GM23338 (cell line): ENCODE measurements around the gene DSG4. TPM values are rescaled to one million over a fixed set of nuclear protein-coding genes. Genes with fewer than 3 reads are reported as not detected.

ENCODE experiments used
- ATAC-seq: fragments of 200-7000 bp; cut with Tn5 transposase; 3 replicates; pipeline ENCODE4 v1.9.1; 2020
- DNase-seq: peaks from one replicate; pipeline ENCODE4 v3.0.0-alpha.2; 2015; ENCODE audit warnings: low spot score
- H2AFZ ChIP-seq: fragments of 200-600 bp; sonication (generic); 2 replicates; pipeline ENCODE4 v1.8.0; 2016; ENCODE audit warnings: antibody characterized with exemption, mild to moderate bottlenecking, moderate library complexity
- H3F3A ChIP-seq: fragments of 200-600 bp; sonication (generic); replicated peaks from 2 replicates; pipeline ENCODE4 v1.8.0; 2017; ENCODE audit warnings: antibody characterized with exemption, mixed run types, low read depth
- H3K27ac ChIP-seq: fragments of 200-600 bp; sonication (generic); 2 replicates; pipeline ENCODE4 v1.6.1; 2016; ENCODE audit warnings: low read depth
- H3K27me3 ChIP-seq: fragments of 200-600 bp; sonication (generic); 2 replicates; pipeline ENCODE4 v1.8.0; 2016; ENCODE audit warnings: mild to moderate bottlenecking, mixed run types, moderate library complexity; ENCODE audit not compliant: insufficient read depth
- H3K36me3 ChIP-seq: fragments of 200-600 bp; sonication (generic); 2 replicates; pipeline ENCODE4 v1.8.0; 2016; ENCODE audit warnings: mild to moderate bottlenecking; ENCODE audit not compliant: insufficient read depth
- H3K4me1 ChIP-seq: fragments of 200-600 bp; sonication (generic); 2 replicates; pipeline ENCODE4 v1.8.0; 2016; ENCODE audit warnings: mild to moderate bottlenecking, moderate library complexity; ENCODE audit not compliant: insufficient read depth
- H3K4me2 ChIP-seq: fragments of 200-600 bp; sonication (generic); 2 replicates; pipeline ENCODE4 v1.7.1; 2017; ENCODE audit warnings: mixed run types
- H3K4me3 ChIP-seq: fragments of 200-600 bp; sonication (generic); 2 replicates; pipeline ENCODE4 v1.6.1; 2016; ENCODE audit warnings: mixed run types
- H3K79me2 ChIP-seq: fragments of 200-600 bp; sonication (generic); replicated peaks from 2 replicates; pipeline ENCODE4 v1.8.0; 2017; ENCODE audit warnings: mild to moderate bottlenecking; ENCODE audit not compliant: insufficient read depth
- H3K9me2 ChIP-seq: fragments of 200-600 bp; sonication (generic); 2 replicates; pipeline ENCODE4 v1.8.0; 2017; ENCODE audit not compliant: insufficient read depth
- H4K20me1 ChIP-seq: fragments of 200-600 bp; sonication (generic); replicated peaks from 2 replicates; pipeline ENCODE4 v1.8.0; 2017; ENCODE audit warnings: mild to moderate bottlenecking; ENCODE audit not compliant: insufficient read depth
- H3K27ac Mint-ChIP-seq: 2 replicates; pipeline ENCODE4 v1.8.0; 2020; ENCODE audit warnings: inconsistent platforms, mild to moderate bottlenecking, moderate library complexity, mixed read lengths
- H3K27me3 Mint-ChIP-seq: 3 replicates; pipeline ENCODE4 v1.8.0; 2022; ENCODE audit warnings: low read depth, mild to moderate bottlenecking, moderate library complexity, mixed read lengths, inconsistent platforms; ENCODE audit not compliant: insufficient read depth, poor library complexity
- H3K36me3 Mint-ChIP-seq: 3 replicates; pipeline ENCODE4 v1.8.0; 2021; ENCODE audit warnings: low read depth, mild to moderate bottlenecking, inconsistent platforms, moderate library complexity, mixed read lengths
- H3K4me1 Mint-ChIP-seq: 3 replicates; pipeline ENCODE4 v1.8.0; 2020; ENCODE audit warnings: mild to moderate bottlenecking, inconsistent platforms, mixed read lengths
- H3K4me3 Mint-ChIP-seq: 3 replicates; pipeline ENCODE4 v1.8.0; 2021; ENCODE audit warnings: moderate library complexity, mild to moderate bottlenecking, inconsistent platforms, mixed read lengths
- H3K9me3 Mint-ChIP-seq: 3 replicates; pipeline ENCODE4 v1.8.0; 2020; ENCODE audit warnings: moderate library complexity, mild to moderate bottlenecking, inconsistent platforms, mixed read lengths
- CREB1 ChIP-seq: fragments of 250-450 bp; sonication (Bioruptor Pico); IDR thresholded peaks from 2 replicates; pipeline ENCODE4 v1.5.0; 2020; ENCODE audit warnings: low read depth, mild to moderate bottlenecking, moderate library complexity
- ETS1 ChIP-seq: IDR thresholded peaks from 2 replicates; pipeline ENCODE4 v1.6.1; 2016; ENCODE audit warnings: antibody characterized with exemption
- EZH2 ChIP-seq: fragments of 200-600 bp; sonication (generic); IDR thresholded peaks from one replicate; pipeline ENCODE4 v1.8.0; 2017; ENCODE audit warnings: antibody characterized with exemption, mild to moderate bottlenecking, low read depth; ENCODE audit not compliant: unreplicated experiment
- EZH2phosphoT487 ChIP-seq: fragments of 200-600 bp; sonication (generic); IDR thresholded peaks from one replicate; pipeline ENCODE4 v1.8.1; 2018; ENCODE audit warnings: antibody characterized with exemption; ENCODE audit not compliant: unreplicated experiment
- JUNB ChIP-seq: IDR thresholded peaks from one replicate; pipeline ENCODE4 v1.6.1; 2016; ENCODE audit warnings: antibody characterized with exemption; ENCODE audit not compliant: unreplicated experiment
- POLR2AphosphoS5 ChIP-seq: IDR thresholded peaks from 2 replicates; pipeline ENCODE4 v1.6.1; 2016; ENCODE audit warnings: antibody characterized with exemption, low read depth
- STAT1 ChIP-seq: IDR thresholded peaks from one replicate; pipeline ENCODE4 v1.6.1; 2016; ENCODE audit warnings: antibody characterized with exemption; ENCODE audit not compliant: unreplicated experiment
- ZNF114 ChIP-seq: fragments of 250-450 bp; sonication (Bioruptor Pico); IDR thresholded peaks from 2 replicates; pipeline ENCODE4 v1.5.0; 2020; ENCODE audit warnings: mild to moderate bottlenecking, moderate library complexity
- ZNF331 ChIP-seq: fragments of 250-450 bp; sonication (Bioruptor Pico); IDR thresholded peaks from 2 replicates; pipeline ENCODE4 v1.5.0; 2020; ENCODE audit warnings: low read depth, mild to moderate bottlenecking, moderate library complexity
- polyA plus RNA-seq: library from polyadenylated mRNA; unstranded; fragments of >200 nt; fragmentation: Nextera tagmentation; extraction: Ambion mirVana; gene quantifications from 2 replicates; pipeline ENCODE4 v1.2.1, GENCODE V29; 2016
- total RNA-seq: library from RNA; depleted of rRNA; stranded (reverse); fragments of >200 nt; shearing (Covaris generic); gene quantifications from 2 replicates; pipeline ENCODE4 v1.2.3, GENCODE V29; 2014
- TF ChIP-seq, protein P1 (sequence below): fragments of 250-450 bp; sonication (Bioruptor Pico); IDR thresholded peaks from 2 replicates; pipeline ENCODE4 v1.5.0; 2020; ENCODE audit warnings: mild to moderate bottlenecking, moderate library complexity
- TF ChIP-seq, protein P2 (sequence below), 2 experiments: fragments of 200-600 bp in 1 of 2; sonication (generic) in 1 of 2; conservative IDR thresholded peaks; 2 replicates each; pipeline versions ENCODE4 v1.5.1 to v1.6.1; 2016 to 2017; ENCODE audit warnings: antibody characterized with exemption in 2 of 2, low read depth in 2 of 2, mild to moderate bottlenecking in 2 of 2, moderate library complexity in 1 of 2

DSG4 gene
- total and polyA plus RNA-seq, 2 experiments from 2014 or later: not detected

DNA sequence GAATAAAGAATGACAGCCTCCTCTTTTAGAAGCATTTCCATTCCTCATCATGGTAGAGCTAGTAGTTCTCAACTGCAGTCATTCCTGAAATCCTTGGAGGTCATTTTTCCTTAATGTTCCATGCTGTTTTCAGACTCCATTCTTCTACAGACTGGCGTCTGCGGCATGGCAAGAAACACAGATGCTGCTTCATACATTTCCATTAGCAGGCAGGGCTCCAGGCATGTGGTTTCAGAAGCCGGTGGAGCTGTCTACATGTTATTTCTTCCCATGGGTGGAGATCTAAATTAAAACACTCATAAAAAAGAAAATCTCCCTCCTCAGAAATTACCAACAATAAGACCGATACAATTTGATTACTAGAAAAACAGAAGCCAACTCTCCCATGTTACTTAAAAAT, 64.9 kb downstream of the DSG4 start:
- Histone ChIP-seq H3K27me3 (no peaks in the 10 kb centered on the region), H4K20me1 (no peaks in the 10 kb centered on the region), H3K79me2 (no peaks in the 10 kb centered on the region), H3K4me1 (no peaks in the 10 kb centered on the region), H2AFZ (no peak overlapping the region), H3K4me2 (no peak overlapping the region), H3F3A (no peaks in the 10 kb centered on the region), H3K9me2 (no peaks in the 10 kb centered on the region), H3K36me3 (no peaks in the 10 kb centered on the region), H3K4me3 (no peak overlapping the region), H3K27ac (no peak overlapping the region)
- Mint-ChIP-seq H3K36me3 (no peaks in the 10 kb centered on the region), H3K27ac (no peak overlapping the region), H3K4me1 (no peaks in the 10 kb centered on the region), H3K27me3 (no peaks in the 10 kb centered on the region), H3K4me3 (no peak overlapping the region), H3K9me3 (no peaks in the 10 kb centered on the region)
- DNase-seq: no peak
- TF ChIP-seq ETS1: no peak
- TF ChIP-seq, protein P1, sequence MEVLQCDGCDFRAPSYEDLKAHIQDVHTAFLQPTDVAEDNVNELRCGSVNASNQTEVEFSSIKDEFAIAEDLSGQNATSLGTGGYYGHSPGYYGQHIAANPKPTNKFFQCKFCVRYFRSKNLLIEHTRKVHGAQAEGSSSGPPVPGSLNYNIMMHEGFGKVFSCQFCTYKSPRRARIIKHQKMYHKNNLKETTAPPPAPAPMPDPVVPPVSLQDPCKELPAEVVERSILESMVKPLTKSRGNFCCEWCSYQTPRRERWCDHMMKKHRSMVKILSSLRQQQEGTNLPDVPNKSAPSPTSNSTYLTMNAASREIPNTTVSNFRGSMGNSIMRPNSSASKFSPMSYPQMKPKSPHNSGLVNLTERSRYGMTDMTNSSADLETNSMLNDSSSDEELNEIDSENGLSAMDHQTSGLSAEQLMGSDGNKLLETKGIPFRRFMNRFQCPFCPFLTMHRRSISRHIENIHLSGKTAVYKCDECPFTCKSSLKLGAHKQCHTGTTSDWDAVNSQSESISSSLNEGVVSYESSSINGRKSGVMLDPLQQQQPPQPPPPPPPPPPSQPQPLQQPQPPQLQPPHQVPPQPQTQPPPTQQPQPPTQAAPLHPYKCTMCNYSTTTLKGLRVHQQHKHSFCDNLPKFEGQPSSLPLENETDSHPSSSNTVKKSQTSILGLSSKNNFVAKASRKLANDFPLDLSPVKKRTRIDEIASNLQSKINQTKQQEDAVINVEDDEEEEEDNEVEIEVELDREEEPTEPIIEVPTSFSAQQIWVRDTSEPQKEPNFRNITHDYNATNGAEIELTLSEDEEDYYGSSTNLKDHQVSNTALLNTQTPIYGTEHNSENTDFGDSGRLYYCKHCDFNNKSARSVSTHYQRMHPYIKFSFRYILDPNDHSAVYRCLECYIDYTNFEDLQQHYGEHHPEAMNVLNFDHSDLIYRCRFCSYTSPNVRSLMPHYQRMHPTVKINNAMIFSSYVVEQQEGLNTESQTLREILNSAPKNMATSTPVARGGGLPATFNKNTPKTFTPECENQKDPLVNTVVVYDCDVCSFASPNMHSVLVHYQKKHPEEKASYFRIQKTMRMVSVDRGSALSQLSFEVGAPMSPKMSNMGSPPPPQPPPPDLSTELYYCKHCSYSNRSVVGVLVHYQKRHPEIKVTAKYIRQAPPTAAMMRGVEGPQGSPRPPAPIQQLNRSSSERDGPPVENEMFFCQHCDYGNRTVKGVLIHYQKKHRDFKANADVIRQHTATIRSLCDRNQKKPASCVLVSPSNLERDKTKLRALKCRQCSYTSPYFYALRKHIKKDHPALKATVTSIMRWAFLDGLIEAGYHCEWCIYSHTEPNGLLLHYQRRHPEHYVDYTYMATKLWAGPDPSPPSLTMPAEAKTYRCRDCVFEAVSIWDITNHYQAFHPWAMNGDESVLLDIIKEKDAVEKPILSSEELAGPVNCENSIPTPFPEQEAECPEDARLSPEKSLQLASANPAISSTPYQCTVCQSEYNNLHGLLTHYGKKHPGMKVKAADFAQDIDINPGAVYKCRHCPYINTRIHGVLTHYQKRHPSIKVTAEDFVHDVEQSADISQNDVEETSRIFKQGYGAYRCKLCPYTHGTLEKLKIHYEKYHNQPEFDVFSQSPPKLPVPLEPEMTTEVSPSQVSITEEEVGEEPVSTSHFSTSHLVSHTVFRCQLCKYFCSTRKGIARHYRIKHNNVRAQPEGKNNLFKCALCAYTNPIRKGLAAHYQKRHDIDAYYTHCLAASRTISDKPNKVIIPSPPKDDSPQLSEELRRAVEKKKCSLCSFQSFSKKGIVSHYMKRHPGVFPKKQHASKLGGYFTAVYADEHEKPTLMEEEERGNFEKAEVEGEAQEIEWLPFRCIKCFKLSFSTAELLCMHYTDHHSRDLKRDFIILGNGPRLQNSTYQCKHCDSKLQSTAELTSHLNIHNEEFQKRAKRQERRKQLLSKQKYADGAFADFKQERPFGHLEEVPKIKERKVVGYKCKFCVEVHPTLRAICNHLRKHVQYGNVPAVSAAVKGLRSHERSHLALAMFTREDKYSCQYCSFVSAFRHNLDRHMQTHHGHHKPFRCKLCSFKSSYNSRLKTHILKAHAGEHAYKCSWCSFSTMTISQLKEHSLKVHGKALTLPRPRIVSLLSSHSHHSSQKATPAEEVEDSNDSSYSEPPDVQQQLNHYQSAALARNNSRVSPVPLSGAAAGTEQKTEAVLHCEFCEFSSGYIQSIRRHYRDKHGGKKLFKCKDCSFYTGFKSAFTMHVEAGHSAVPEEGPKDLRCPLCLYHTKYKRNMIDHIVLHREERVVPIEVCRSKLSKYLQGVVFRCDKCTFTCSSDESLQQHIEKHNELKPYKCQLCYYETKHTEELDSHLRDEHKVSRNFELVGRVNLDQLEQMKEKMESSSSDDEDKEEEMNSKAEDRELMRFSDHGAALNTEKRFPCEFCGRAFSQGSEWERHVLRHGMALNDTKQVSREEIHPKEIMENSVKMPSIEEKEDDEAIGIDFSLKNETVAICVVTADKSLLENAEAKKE (CRISPR knock-in tag): no peak
- TF ChIP-seq EZH2: no peak
- no peak for TF ChIP-seq EZH2phosphoT487
- no peak for TF ChIP-seq CREB1
- no peak for TF ChIP-seq STAT1
- TF ChIP-seq, protein P2, sequence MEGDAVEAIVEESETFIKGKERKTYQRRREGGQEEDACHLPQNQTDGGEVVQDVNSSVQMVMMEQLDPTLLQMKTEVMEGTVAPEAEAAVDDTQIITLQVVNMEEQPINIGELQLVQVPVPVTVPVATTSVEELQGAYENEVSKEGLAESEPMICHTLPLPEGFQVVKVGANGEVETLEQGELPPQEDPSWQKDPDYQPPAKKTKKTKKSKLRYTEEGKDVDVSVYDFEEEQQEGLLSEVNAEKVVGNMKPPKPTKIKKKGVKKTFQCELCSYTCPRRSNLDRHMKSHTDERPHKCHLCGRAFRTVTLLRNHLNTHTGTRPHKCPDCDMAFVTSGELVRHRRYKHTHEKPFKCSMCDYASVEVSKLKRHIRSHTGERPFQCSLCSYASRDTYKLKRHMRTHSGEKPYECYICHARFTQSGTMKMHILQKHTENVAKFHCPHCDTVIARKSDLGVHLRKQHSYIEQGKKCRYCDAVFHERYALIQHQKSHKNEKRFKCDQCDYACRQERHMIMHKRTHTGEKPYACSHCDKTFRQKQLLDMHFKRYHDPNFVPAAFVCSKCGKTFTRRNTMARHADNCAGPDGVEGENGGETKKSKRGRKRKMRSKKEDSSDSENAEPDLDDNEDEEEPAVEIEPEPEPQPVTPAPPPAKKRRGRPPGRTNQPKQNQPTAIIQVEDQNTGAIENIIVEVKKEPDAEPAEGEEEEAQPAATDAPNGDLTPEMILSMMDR (conservative IDR thresholded peaks at IDR 0.05; ENCODE audit: low read depth in 2 of 2): no peak
- TF ChIP-seq JUNB: no peak
- TF ChIP-seq ZNF114 (CRISPR knock-in tag): no peak
- no peak for TF ChIP-seq ZNF331 (CRISPR knock-in tag)
- no peak for TF ChIP-seq POLR2AphosphoS5
- ATAC-seq: no peak
